ENCODE measurements around the gene ALDOA. TPM values are rescaled to one million over a fixed set of nuclear protein-coding genes. Genes with fewer than 3 reads are reported as not detected.
A peak's percentile ranks its signal among the peaks of the same experiment; 100 is the strongest.

ALDOA gene
- total RNA-seq, 1 donor from 2014 or later = 810 TPM

GRCh38 chr16:30065943-30066760 is 592 bp downstream of the ALDOA start:
- Histone ChIP-seq H3K27ac (peak overlapping the region; percentile 99), H3K27me3 (no peaks in the 10 kb centered on the region), H3K9me3 (no peaks in the 10 kb centered on the region), H3K4me3 (peak overlapping the region; percentile 80 to 100), H3K4me1 (peaks cover 62% of the 10 kb centered on the region), H3K36me3 (peaks cover 0 to 41% of the 10 kb centered on the region in 2 donors)
- DNase-seq (ENCODE audit: extremely low spot score in 2 of 2) = no peak
- TF ChIP-seq POLR2AphosphoS5 (IDR thresholded peaks at IDR 0.05; ENCODE audit: insufficient read depth in 1 of 2, low read depth in 1 of 2) = peak in 1 of 2 donors; percentile 11
- TF ChIP-seq CTCF (IDR thresholded peaks at IDR 0.05) = no peak
- intact Hi-C loops (cut with DNase I) = loop anchor here (5.0 to 10.0 kb wide), 2 partner anchors 254 to 339 kb away; partner anchors contain the start of genes PRRT2 and ZNF771

GRCh38 chr16:30066761-30067583 is 1.4 kb downstream of the ALDOA start:
- intact Hi-C loops (cut with DNase I) = loop anchor here (5.0 to 10.0 kb wide), 2 partner anchors 255 to 338 kb away; partner anchors contain the start of genes PRRT2 and ZNF771
- H3K4me1 ChIP-seq = peaks cover 62% of the 10 kb centered on the region

GRCh38 chr16:30067584-30067916 is 2.0 kb downstream of the ALDOA start:
- DNase-seq (ENCODE audit: extremely low spot score in 2 of 2) = no peak
- Histone ChIP-seq H3K27me3 (no peaks in the 10 kb centered on the region), H3K36me3 (peaks cover 0 to 55% of the 10 kb centered on the region in 2 donors), H3K4me1 (peaks cover 62% of the 10 kb centered on the region), H3K9me3 (no peaks in the 10 kb centered on the region), H3K4me3 (peak overlapping the region; percentile 80 to 100), H3K27ac (peak overlapping the region; percentile 99)
- intact Hi-C loops (cut with DNase I) = loop anchor here (5.0 to 10.0 kb wide), 2 partner anchors 255 to 337 kb away; partner anchors contain the start of genes PRRT2 and ZNF771
- TF ChIP-seq CTCF (IDR thresholded peaks at IDR 0.05) (no peak), POLR2AphosphoS5 (IDR thresholded peaks at IDR 0.05; ENCODE audit: insufficient read depth in 1 of 2, low read depth in 1 of 2) (no peak), POLR2A (IDR thresholded peaks at IDR 0.05) (no peak)

More at GRCh38 chr16:30066761-30067583, 1.4 kb downstream of the ALDOA start:
- Histone ChIP-seq H3K9me3 (no peaks in the 10 kb centered on the region), H3K36me3 (peaks cover 0 to 49% of the 10 kb centered on the region in 2 donors), H3K27ac (peak overlapping the region; percentile 99), H3K4me3 (peak overlapping the region; percentile 80 to 100), H3K27me3 (no peaks in the 10 kb centered on the region)
- peak in 1 of 2 donors; percentile 28 for TF ChIP-seq POLR2AphosphoS5 (IDR thresholded peaks at IDR 0.05; ENCODE audit: insufficient read depth in 1 of 2, low read depth in 1 of 2)
- TF ChIP-seq POLR2A (IDR thresholded peaks at IDR 0.05) = no peak
- no peak for DNase-seq (ENCODE audit: extremely low spot score in 2 of 2)

- H3K4me1 ChIP-seq = peaks cover 56% of the 10 kb centered on the region
- peak overlapping the region; percentile 57 for H3K27ac ChIP-seq
- H3K4me3 ChIP-seq = no peak overlapping the region
- intact Hi-C loops (cut with DNase I) = loop anchor here (5.0 to 10.0 kb wide), 2 partner anchors 256 to 336 kb away; partner anchors contain the start of genes PRRT2 and ZNF771
- no peaks in the 10 kb centered on the region for H3K27me3 ChIP-seq
- TF ChIP-seq POLR2AphosphoS5 (IDR thresholded peaks at IDR 0.05; ENCODE audit: insufficient read depth in 1 of 2, low read depth in 1 of 2) = no peak
- TF ChIP-seq POLR2A (IDR thresholded peaks at IDR 0.05) = no peak
- no peak for TF ChIP-seq CTCF (IDR thresholded peaks at IDR 0.05)
- no peaks in the 10 kb centered on the region for H3K9me3 ChIP-seq
- no peak for DNase-seq (ENCODE audit: extremely low spot score in 2 of 2)
- H3K36me3 ChIP-seq = peaks cover 0 to 58% of the 10 kb centered on the region in 2 donors
Observed at GRCh38 chr16:30068333-30068732, 2.8 kb downstream of the ALDOA start.

Measured in vagina (tissue), 2 donors.